Upper lobe of left lung (tissue), 6 donors: ENCODE data around the gene HNRNPA3. TPM values are rescaled to one million over a fixed set of nuclear protein-coding genes. Genes with fewer than 3 reads are reported as not detected.
A peak's percentile ranks its signal among the peaks of the same experiment; 100 is the strongest.

Experiments used
- ATAC-seq, 2 donors: fragments of 200-7000 bp; cut with Tn5 transposase; one replicate each; pipeline ENCODE4 v1.9.1; 2022; ENCODE audit warnings: mild to moderate bottlenecking in 2 of 2, moderate library complexity in 2 of 2; ENCODE audit not compliant: low FRiP score in 2 of 2
- DNase-seq, 2 donors: peaks; one replicate each; pipeline ENCODE4 v3.0.0-alpha.2; 2019 to 2020
- H3K27ac ChIP-seq, 4 donors: fragments of 200-600 bp; sonication (generic); one replicate each; pipeline ENCODE4 v1.5.1; 2016 to 2019
- H3K27me3 ChIP-seq, 4 donors: fragments of 200-600 bp; sonication (generic); one replicate each; pipeline ENCODE4 v1.5.1; 2017 to 2019
- H3K36me3 ChIP-seq, 4 donors: fragments of 200-600 bp; sonication (generic); one replicate each; pipeline ENCODE4 v1.5.1; 2016 to 2019
- H3K4me1 ChIP-seq, 4 donors: fragments of 200-600 bp; sonication (generic); one replicate each; pipeline ENCODE4 v1.5.1; 2018 to 2019
- H3K4me3 ChIP-seq, 4 donors: fragments of 200-600 bp; sonication (generic); one replicate each; pipeline ENCODE4 v1.5.1; 2017 to 2019; ENCODE audit warnings: mild to moderate bottlenecking in 2 of 4, moderate library complexity in 1 of 4
- H3K9me3 ChIP-seq, 4 donors: fragments of 200-600 bp; sonication (generic); one replicate each; pipeline ENCODE4 v1.5.1; 2018 to 2019
- EP300 ChIP-seq, 4 donors: sonication (generic); formaldehyde crosslinking; IDR thresholded peaks; one replicate each; pipeline ENCODE4 v1.5.1; 2017; ENCODE audit warnings: antibody characterized with exemption in 4 of 4, control low read depth in 2 of 4
- POLR2A ChIP-seq, 4 donors: fragments of 450-650 bp; IDR thresholded peaks; one replicate each; pipeline ENCODE4 v1.5.1; 2016 to 2017; ENCODE audit warnings: antibody characterized with exemption in 4 of 4, mild to moderate bottlenecking in 2 of 4
- POLR2AphosphoS5 ChIP-seq, 2 donors: sonication (generic); formaldehyde crosslinking; IDR thresholded peaks; one replicate each; pipeline ENCODE4 v1.5.1; 2017; ENCODE audit warnings: antibody characterized with exemption in 2 of 2
- WGBS, 2 donors: methylation state at CpG; one replicate each; pipeline ENCODE4 v1.1.5; 2017 to 2018; 5-methylcytosine and 5-hydroxymethylcytosine counted together
- total RNA-seq, 6 donors: library from RNA; depleted of rRNA in 4 of 6; stranded (reverse); fragments of >200 nt in 4 of 6; gene quantifications; one replicate each; pipeline versions ENCODE4 v1.1.0 to v1.2.1, GENCODE V29; 2016 to 2021
- TF ChIP-seq, protein P1 (sequence below), 6 experiments: fragments of 450-650 bp in 4 of 6; fragments of 200-600 bp in 2 of 6; sonication (generic) in 2 of 6; IDR thresholded peaks; one replicate each; pipeline ENCODE4 v1.5.1; 2016 to 2019; ENCODE audit warnings: antibody characterized with exemption in 6 of 6
- donor health status: DM: no; HTN: no; CAD: no; lungs with moderate emphysema.
- donor health status: DM: no; HTN: yes; CAD: no; lungs with severe emphysema.

The HNRNPA3 gene
- total RNA-seq, 6 donors from 2014 or later, result 53.2 to 146 (median 89.0) TPM

DNA sequence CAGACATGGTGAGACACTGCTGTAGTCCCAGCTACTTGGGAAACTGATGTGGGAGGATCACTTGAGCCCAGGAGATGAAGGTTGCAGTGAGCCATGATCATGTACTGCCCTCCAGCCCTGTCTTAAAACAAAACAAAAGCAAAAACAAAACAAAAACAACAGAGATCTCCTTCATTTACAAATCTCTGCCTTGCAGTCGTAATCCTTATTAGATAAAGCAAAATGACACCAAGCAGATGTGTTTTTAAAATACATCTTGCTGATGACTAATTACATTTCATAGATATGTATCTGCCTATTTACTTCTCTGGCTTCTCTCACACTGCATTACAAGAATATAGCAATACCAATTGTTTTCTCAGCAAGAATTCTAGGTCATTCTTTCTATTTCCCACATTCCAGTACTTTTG is 29.1 kb downstream of the HNRNPA3 start:
- ATAC-seq (no peak), DNase-seq (no peak)
- Histone ChIP-seq H3K4me1 (peaks cover 95 to 98% (median 97%) of the 10 kb centered on the region in 4 donors), H3K36me3 (no peaks in the 10 kb centered on the region), H3K9me3 (no peaks in the 10 kb centered on the region), H3K27me3 (no peaks in the 10 kb centered on the region), H3K4me3 (peak overlapping the region in 1 of 4 donors; percentile 16), H3K27ac (peak overlapping the region; percentile 81 to 92 (median 86))
- no peak for TF ChIP-seq POLR2AphosphoS5 (IDR thresholded peaks at IDR 0.05)
- TF ChIP-seq, protein P1, sequence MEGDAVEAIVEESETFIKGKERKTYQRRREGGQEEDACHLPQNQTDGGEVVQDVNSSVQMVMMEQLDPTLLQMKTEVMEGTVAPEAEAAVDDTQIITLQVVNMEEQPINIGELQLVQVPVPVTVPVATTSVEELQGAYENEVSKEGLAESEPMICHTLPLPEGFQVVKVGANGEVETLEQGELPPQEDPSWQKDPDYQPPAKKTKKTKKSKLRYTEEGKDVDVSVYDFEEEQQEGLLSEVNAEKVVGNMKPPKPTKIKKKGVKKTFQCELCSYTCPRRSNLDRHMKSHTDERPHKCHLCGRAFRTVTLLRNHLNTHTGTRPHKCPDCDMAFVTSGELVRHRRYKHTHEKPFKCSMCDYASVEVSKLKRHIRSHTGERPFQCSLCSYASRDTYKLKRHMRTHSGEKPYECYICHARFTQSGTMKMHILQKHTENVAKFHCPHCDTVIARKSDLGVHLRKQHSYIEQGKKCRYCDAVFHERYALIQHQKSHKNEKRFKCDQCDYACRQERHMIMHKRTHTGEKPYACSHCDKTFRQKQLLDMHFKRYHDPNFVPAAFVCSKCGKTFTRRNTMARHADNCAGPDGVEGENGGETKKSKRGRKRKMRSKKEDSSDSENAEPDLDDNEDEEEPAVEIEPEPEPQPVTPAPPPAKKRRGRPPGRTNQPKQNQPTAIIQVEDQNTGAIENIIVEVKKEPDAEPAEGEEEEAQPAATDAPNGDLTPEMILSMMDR (IDR thresholded peaks at IDR 0.05), result no peak
- no peak for TF ChIP-seq POLR2A (IDR thresholded peaks at IDR 0.05)
- no peak for TF ChIP-seq EP300 (IDR thresholded peaks at IDR 0.05)
- 48 to 57% methylated on average over 1 of the region's 1 CpG for WGBS, 2 donors

DNA sequence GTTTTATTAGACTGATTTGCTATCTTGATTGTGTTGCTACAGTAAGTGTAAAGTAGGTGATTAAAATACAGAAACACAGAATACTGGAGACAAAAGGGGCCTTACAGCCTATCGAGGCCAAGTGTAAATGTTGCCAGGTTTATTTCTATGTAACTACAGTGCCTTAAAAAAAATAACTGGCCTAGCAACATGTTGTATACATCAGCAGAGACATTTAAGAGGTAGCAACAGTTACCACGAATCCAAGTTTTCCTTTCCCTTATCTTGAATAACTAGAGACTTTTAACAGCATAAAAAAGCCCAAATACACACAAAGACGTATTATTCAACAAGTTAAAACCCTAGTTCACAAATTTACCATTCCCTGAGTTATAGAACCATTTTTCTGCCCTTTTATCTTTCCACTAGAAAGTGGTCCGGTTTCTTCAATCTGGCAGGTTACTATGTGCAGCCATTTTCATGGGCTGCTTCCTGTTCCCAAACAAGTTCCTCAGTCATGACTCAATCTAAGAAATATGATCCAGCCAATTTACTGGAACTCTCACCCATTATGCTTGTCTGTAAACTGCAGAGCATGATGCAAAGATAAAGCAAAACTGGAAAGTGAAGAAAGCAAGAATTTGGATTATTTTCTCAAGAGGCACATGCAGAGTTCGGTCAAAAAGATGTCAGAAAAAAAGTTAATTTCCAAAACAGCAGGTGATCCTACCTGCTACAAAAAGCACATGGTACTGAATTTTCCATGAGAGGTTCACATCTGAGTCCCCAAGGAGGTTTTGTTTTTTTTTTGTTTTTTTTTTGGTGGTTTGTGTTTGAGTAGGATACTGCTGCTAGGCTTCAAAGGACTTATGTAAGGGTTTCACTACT is 29.8 kb downstream of the HNRNPA3 start:
- TF ChIP-seq POLR2AphosphoS5 (IDR thresholded peaks at IDR 0.05), result peak; percentile 29 to 94
- TF ChIP-seq EP300 (IDR thresholded peaks at IDR 0.05), result peak; percentile 42 to 93 (median 86)
- TF ChIP-seq, protein P1 (IDR thresholded peaks at IDR 0.05), result no peak
- peak in 1 of 4 donors; percentile 22 for TF ChIP-seq POLR2A (IDR thresholded peaks at IDR 0.05)
- Histone ChIP-seq H3K27me3 (no peaks in the 10 kb centered on the region), H3K4me1 (peaks cover 92 to 98% (median 96%) of the 10 kb centered on the region in 4 donors), H3K9me3 (no peaks in the 10 kb centered on the region), H3K27ac (peak overlapping the region; percentile 81 to 92 (median 86)), H3K4me3 (peak overlapping the region in 2 of 4 donors; percentile 6 to 16), H3K36me3 (no peaks in the 10 kb centered on the region)
- DNase-seq, result no peak
- peak; percentile 86 to 88 for ATAC-seq
- WGBS, 2 donors, result 30 to 31% methylated on average over 5 of the region's 5 CpGs

DNA sequence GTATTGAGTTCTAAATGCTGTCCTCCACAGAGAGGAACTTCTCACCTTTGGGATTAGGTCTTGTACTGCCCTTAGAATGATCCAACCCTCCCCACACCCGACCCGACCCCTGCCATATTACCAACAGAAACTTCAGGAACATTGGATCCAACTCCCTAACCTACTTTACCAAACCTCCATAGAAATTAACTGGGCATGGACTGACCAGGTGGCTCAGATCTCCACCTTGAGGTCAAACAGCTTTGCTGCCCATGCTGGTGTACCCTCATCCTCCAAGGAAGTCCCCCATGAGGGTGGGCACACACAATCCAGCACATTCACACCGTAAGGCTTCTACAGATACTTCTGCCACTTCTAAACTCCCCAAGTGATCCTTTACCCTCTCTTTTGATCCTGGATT is 30.5 kb downstream of the HNRNPA3 start:
- WGBS, 2 donors, result 88% methylated on average over 3 of the region's 3 CpGs
- H3K27me3 ChIP-seq, result no peaks in the 10 kb centered on the region
- no peak for ATAC-seq
- no peak overlapping the region for H3K4me3 ChIP-seq
- peak overlapping the region; percentile 81 to 92 (median 86) for H3K27ac ChIP-seq
- no peaks in the 10 kb centered on the region for H3K36me3 ChIP-seq
- H3K9me3 ChIP-seq, result no peaks in the 10 kb centered on the region
- peaks cover 87 to 98% (median 94%) of the 10 kb centered on the region in 4 donors for H3K4me1 ChIP-seq
- no peak for DNase-seq
- TF ChIP-seq, protein P1 (IDR thresholded peaks at IDR 0.05), result no peak
- TF ChIP-seq POLR2A (IDR thresholded peaks at IDR 0.05), result no peak
- no peak for TF ChIP-seq EP300 (IDR thresholded peaks at IDR 0.05)
- TF ChIP-seq POLR2AphosphoS5 (IDR thresholded peaks at IDR 0.05), result no peak

DNA sequence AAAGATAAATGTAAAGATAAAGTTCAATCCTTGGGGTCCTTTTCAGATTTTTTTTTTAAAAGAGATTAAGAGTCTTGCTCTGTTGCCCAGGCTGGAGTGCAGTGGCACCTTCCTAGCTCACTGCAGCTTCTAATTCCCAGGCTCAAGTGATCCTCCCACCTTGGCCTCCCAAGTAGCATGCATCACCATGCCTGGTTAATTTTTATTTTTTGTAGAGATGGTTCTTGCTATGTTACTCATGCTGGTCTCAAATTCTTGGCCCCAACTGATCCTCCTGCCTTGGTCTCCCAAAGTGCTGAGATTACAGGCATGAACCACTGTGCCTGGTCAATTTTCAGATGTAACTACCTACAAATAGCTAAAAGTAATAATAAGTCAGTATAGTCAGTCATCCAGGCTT is 30.9 kb downstream of the HNRNPA3 start:
- no peak for DNase-seq
- no peaks in the 10 kb centered on the region for H3K9me3 ChIP-seq
- TF ChIP-seq EP300 (IDR thresholded peaks at IDR 0.05), result no peak
- TF ChIP-seq, protein P1 (IDR thresholded peaks at IDR 0.05), result no peak
- TF ChIP-seq POLR2A (IDR thresholded peaks at IDR 0.05), result no peak
- no peak for TF ChIP-seq POLR2AphosphoS5 (IDR thresholded peaks at IDR 0.05)
- no peaks in the 10 kb centered on the region for H3K36me3 ChIP-seq
- H3K4me3 ChIP-seq, result no peak overlapping the region
- peaks cover 86 to 98% (median 92%) of the 10 kb centered on the region in 4 donors for H3K4me1 ChIP-seq
- H3K27me3 ChIP-seq, result no peaks in the 10 kb centered on the region
- ATAC-seq, result no peak
- H3K27ac ChIP-seq, result peak overlapping the region; percentile 81 to 92 (median 86)
